GM23338 (cell line): ENCODE results near the gene BCAP31.

ENCODE experiments used
- CTCF ChIP-seq, 2 experiments: fragments of 200-600 bp in 1 of 2; sonication (generic) in 1 of 2; conservative IDR thresholded peaks; 2 replicates each; pipeline versions ENCODE4 v1.5.1 to v1.6.1; 2016 to 2017; ENCODE audit warnings: antibody characterized with exemption in 2 of 2, low read depth in 2 of 2, mild to moderate bottlenecking in 2 of 2, moderate library complexity in 1 of 2
- EZH2 ChIP-seq: fragments of 200-600 bp; sonication (generic); IDR thresholded peaks from one replicate; pipeline ENCODE4 v1.8.0; 2017; ENCODE audit warnings: antibody characterized with exemption, mild to moderate bottlenecking, low read depth; ENCODE audit not compliant: unreplicated experiment
- EZH2phosphoT487 ChIP-seq: fragments of 200-600 bp; sonication (generic); IDR thresholded peaks from one replicate; pipeline ENCODE4 v1.8.1; 2018; ENCODE audit warnings: antibody characterized with exemption; ENCODE audit not compliant: unreplicated experiment
- JUNB ChIP-seq: IDR thresholded peaks from one replicate; pipeline ENCODE4 v1.6.1; 2016; ENCODE audit warnings: antibody characterized with exemption; ENCODE audit not compliant: unreplicated experiment
- POLR2AphosphoS5 ChIP-seq: IDR thresholded peaks from 2 replicates; pipeline ENCODE4 v1.6.1; 2016; ENCODE audit warnings: antibody characterized with exemption, low read depth
- REST ChIP-seq: IDR thresholded peaks from one replicate; pipeline ENCODE4 v1.6.1; 2018; ENCODE audit warnings: antibody characterized with exemption; ENCODE audit not compliant: unreplicated experiment

- TF ChIP-seq JUNB: no peak
- TF ChIP-seq CTCF (conservative IDR thresholded peaks at IDR 0.05; ENCODE audit: low read depth in 2 of 2): no peak
- no peak for TF ChIP-seq REST
- no peak for TF ChIP-seq EZH2phosphoT487
- no peak for TF ChIP-seq POLR2AphosphoS5
- no peak for TF ChIP-seq EZH2
Measured at GRCh38 chrX:153740631-153741222, 16.5 kb upstream of the BCAP31 start.
